Loucy (cell line): ENCODE data around the gene FGFR3.

Source experiments
- EZH2phosphoT487 ChIP-seq: fragments of 200-600 bp; IDR thresholded peaks from 2 replicates; pipeline ENCODE4 v1.6.1; 2018; ENCODE audit warnings: antibody characterized with exemption, mild to moderate bottlenecking, moderate library complexity, borderline replicate concordance
- TF ChIP-seq, protein P1 (sequence below): fragments of 200-600 bp; sonication (generic); conservative IDR thresholded peaks from 2 replicates; pipeline ENCODE4 v1.5.1; 2014; ENCODE audit warnings: mild to moderate bottlenecking, antibody characterized with exemption, low read length

GRCh38 chr4:1749370-1749769 lies 43.7 kb upstream of the FGFR3 start:
- TF ChIP-seq EZH2phosphoT487 = no peak
- TF ChIP-seq, protein P1, sequence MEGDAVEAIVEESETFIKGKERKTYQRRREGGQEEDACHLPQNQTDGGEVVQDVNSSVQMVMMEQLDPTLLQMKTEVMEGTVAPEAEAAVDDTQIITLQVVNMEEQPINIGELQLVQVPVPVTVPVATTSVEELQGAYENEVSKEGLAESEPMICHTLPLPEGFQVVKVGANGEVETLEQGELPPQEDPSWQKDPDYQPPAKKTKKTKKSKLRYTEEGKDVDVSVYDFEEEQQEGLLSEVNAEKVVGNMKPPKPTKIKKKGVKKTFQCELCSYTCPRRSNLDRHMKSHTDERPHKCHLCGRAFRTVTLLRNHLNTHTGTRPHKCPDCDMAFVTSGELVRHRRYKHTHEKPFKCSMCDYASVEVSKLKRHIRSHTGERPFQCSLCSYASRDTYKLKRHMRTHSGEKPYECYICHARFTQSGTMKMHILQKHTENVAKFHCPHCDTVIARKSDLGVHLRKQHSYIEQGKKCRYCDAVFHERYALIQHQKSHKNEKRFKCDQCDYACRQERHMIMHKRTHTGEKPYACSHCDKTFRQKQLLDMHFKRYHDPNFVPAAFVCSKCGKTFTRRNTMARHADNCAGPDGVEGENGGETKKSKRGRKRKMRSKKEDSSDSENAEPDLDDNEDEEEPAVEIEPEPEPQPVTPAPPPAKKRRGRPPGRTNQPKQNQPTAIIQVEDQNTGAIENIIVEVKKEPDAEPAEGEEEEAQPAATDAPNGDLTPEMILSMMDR = no peak
